Effector memory CD8-positive, alpha-beta T cell (primary cell): ENCODE measurements around the gene RBP3.

Source experiments
- ATAC-seq: fragments of 150-1000 bp; cut with Tn5 transposase; replicated peaks from 2 replicates; pipeline ENCODE4 v1.10.0; 2021; ENCODE audit warnings: mild to moderate bottlenecking, moderate library complexity
- DNase-seq, 3 experiments: peaks; one replicate each; pipeline ENCODE4 v3.0.0; 2021
- H3K27ac Mint-ChIP-seq, 2 donors: one replicate each; pipeline ENCODE4 v1.8.0; 2022; ENCODE audit warnings: mild to moderate bottlenecking in 2 of 2, mixed read lengths in 2 of 2, moderate library complexity in 2 of 2
- H3K27me3 Mint-ChIP-seq, 2 donors: one replicate each; pipeline ENCODE4 v1.8.0; 2022; ENCODE audit warnings: mixed read lengths in 2 of 2
- H3K36me3 Mint-ChIP-seq: one replicate; pipeline ENCODE4 v1.8.0; 2022; ENCODE audit warnings: mild to moderate bottlenecking, moderate library complexity, mixed read lengths; ENCODE audit not compliant: insufficient read depth
- H3K4me1 Mint-ChIP-seq, 2 donors: one replicate each; pipeline ENCODE4 v1.8.0; 2022; ENCODE audit warnings: low read depth in 2 of 2, mixed read lengths in 2 of 2
- H3K4me3 Mint-ChIP-seq, 2 donors: one replicate each; pipeline ENCODE4 v1.8.0; 2022; ENCODE audit warnings: mild to moderate bottlenecking in 2 of 2, mixed read lengths in 2 of 2, moderate library complexity in 2 of 2
- H3K9me3 Mint-ChIP-seq, 2 donors: one replicate each; pipeline ENCODE4 v1.8.0; 2022; ENCODE audit warnings: mixed read lengths in 2 of 2

RBP3 gene

GRCh38 chr10:47323087-47323486, 25.1 kb upstream of the RBP3 start:
- no peak for ATAC-seq
- H3K27ac Mint-ChIP-seq = no peak overlapping the region
- H3K4me3 Mint-ChIP-seq = no peak overlapping the region
- peaks cover 6 to 7% of the 10 kb centered on the region in 2 donors for H3K9me3 Mint-ChIP-seq
- no peaks in the 10 kb centered on the region for H3K36me3 Mint-ChIP-seq
- H3K27me3 Mint-ChIP-seq = peaks cover 14 to 28% of the 10 kb centered on the region in 2 donors
- no peak for DNase-seq
- H3K4me1 Mint-ChIP-seq = peaks cover 0 to 6% of the 10 kb centered on the region in 2 donors

- Mint-ChIP-seq H3K9me3 (peaks cover 11 to 14% of the 10 kb centered on the region in 2 donors), H3K36me3 (no peaks in the 10 kb centered on the region), H3K27ac (no peak overlapping the region)
Measured at GRCh38 chr10:47323636-47324296, 24.4 kb upstream of the RBP3 start.

GRCh38 chr10:47325303-47326291, 22.6 kb upstream of the RBP3 start:
- Mint-ChIP-seq H3K4me1 (peaks cover 0 to 10% of the 10 kb centered on the region in 2 donors), H3K36me3 (no peaks in the 10 kb centered on the region), H3K27me3 (peaks cover 14 to 27% of the 10 kb centered on the region in 2 donors), H3K9me3 (peaks cover 11 to 14% of the 10 kb centered on the region in 2 donors), H3K27ac (no peak overlapping the region), H3K4me3 (no peak overlapping the region)
- ATAC-seq = no peak
- no peak for DNase-seq

More at GRCh38 chr10:47323636-47324296, 24.4 kb upstream of the RBP3 start:
- peaks cover 0 to 10% of the 10 kb centered on the region in 2 donors for H3K4me1 Mint-ChIP-seq
- no peak for ATAC-seq
- no peak for DNase-seq
- H3K27me3 Mint-ChIP-seq = peaks cover 14 to 28% of the 10 kb centered on the region in 2 donors
- no peak overlapping the region for H3K4me3 Mint-ChIP-seq

- peaks cover 7 to 19% of the 10 kb centered on the region in 2 donors for H3K27me3 Mint-ChIP-seq
- no peak overlapping the region for H3K4me3 Mint-ChIP-seq
- DNase-seq (no peak), ATAC-seq (no peak)
- H3K27ac Mint-ChIP-seq = no peak overlapping the region
- peaks cover 11 to 14% of the 10 kb centered on the region in 2 donors for H3K9me3 Mint-ChIP-seq
- H3K4me1 Mint-ChIP-seq = peaks cover 0 to 10% of the 10 kb centered on the region in 2 donors
- H3K36me3 Mint-ChIP-seq = no peaks in the 10 kb centered on the region
Measured at GRCh38 chr10:47326306-47326926, 21.7 kb upstream of the RBP3 start.

GRCh38 chr10:47326927-47327330, 21.2 kb upstream of the RBP3 start:
- no peak for ATAC-seq
- DNase-seq = no peak
- Mint-ChIP-seq H3K9me3 (peaks cover 11 to 14% of the 10 kb centered on the region in 2 donors), H3K4me3 (no peak overlapping the region), H3K36me3 (no peaks in the 10 kb centered on the region), H3K27ac (no peak overlapping the region), H3K27me3 (peaks cover 2 to 14% of the 10 kb centered on the region in 2 donors), H3K4me1 (peaks cover 0 to 10% of the 10 kb centered on the region in 2 donors)

- no peak overlapping the region for H3K27ac Mint-ChIP-seq
- no peaks in the 10 kb centered on the region for H3K36me3 Mint-ChIP-seq
- peaks cover 11 to 14% of the 10 kb centered on the region in 2 donors for H3K9me3 Mint-ChIP-seq
- H3K4me1 Mint-ChIP-seq = peaks cover 0 to 10% of the 10 kb centered on the region in 2 donors
- H3K4me3 Mint-ChIP-seq = no peak overlapping the region
- ATAC-seq (no peak), DNase-seq (no peak)
- H3K27me3 Mint-ChIP-seq = peaks cover 11 to 19% of the 10 kb centered on the region in 2 donors
Measured at GRCh38 chr10:47329855-47330254, 18.3 kb upstream of the RBP3 start.

- ATAC-seq (no peak), DNase-seq (no peak)
- H3K9me3 Mint-ChIP-seq = peaks cover 11 to 14% of the 10 kb centered on the region in 2 donors
- peaks cover 15 to 21% of the 10 kb centered on the region in 2 donors for H3K27me3 Mint-ChIP-seq
- H3K4me3 Mint-ChIP-seq = no peak overlapping the region
- H3K27ac Mint-ChIP-seq = no peak overlapping the region
- no peaks in the 10 kb centered on the region for H3K36me3 Mint-ChIP-seq
- peaks cover 0 to 10% of the 10 kb centered on the region in 2 donors for H3K4me1 Mint-ChIP-seq
Measured at GRCh38 chr10:47330366-47330765, 17.8 kb upstream of the RBP3 start.

GRCh38 chr10:47330804-47331203, 17.4 kb upstream of the RBP3 start:
- Mint-ChIP-seq H3K27ac (no peak overlapping the region), H3K4me1 (peaks cover 0 to 10% of the 10 kb centered on the region in 2 donors), H3K4me3 (no peak overlapping the region), H3K27me3 (peaks cover 15 to 26% of the 10 kb centered on the region in 2 donors), H3K9me3 (peaks cover 11 to 14% of the 10 kb centered on the region in 2 donors), H3K36me3 (no peaks in the 10 kb centered on the region)
- no peak for DNase-seq
- ATAC-seq = no peak

GRCh38 chr10:47331491-47331890, 16.7 kb upstream of the RBP3 start:
- H3K9me3 Mint-ChIP-seq = peaks cover 11 to 14% of the 10 kb centered on the region in 2 donors
- H3K36me3 Mint-ChIP-seq = no peaks in the 10 kb centered on the region
- no peak overlapping the region for H3K27ac Mint-ChIP-seq
- ATAC-seq (no peak), DNase-seq (no peak)
- H3K4me1 Mint-ChIP-seq = peaks cover 0 to 10% of the 10 kb centered on the region in 2 donors
- peaks cover 15 to 32% of the 10 kb centered on the region in 2 donors for H3K27me3 Mint-ChIP-seq
- H3K4me3 Mint-ChIP-seq = no peak overlapping the region

- DNase-seq (no peak), ATAC-seq (no peak)
- Mint-ChIP-seq H3K4me3 (no peak overlapping the region), H3K36me3 (no peaks in the 10 kb centered on the region), H3K27ac (no peak overlapping the region), H3K27me3 (peaks cover 15 to 35% of the 10 kb centered on the region in 2 donors), H3K9me3 (peaks cover 11 to 14% of the 10 kb centered on the region in 2 donors), H3K4me1 (peaks cover 0 to 10% of the 10 kb centered on the region in 2 donors)
Measured at GRCh38 chr10:47331954-47332353, 16.2 kb upstream of the RBP3 start.

GRCh38 chr10:47332371-47332770, 15.8 kb upstream of the RBP3 start:
- peaks cover 15 to 35% of the 10 kb centered on the region in 2 donors for H3K27me3 Mint-ChIP-seq
- no peak overlapping the region for H3K4me3 Mint-ChIP-seq
- no peak for DNase-seq
- H3K36me3 Mint-ChIP-seq = no peaks in the 10 kb centered on the region
- ATAC-seq = no peak
- H3K4me1 Mint-ChIP-seq = peaks cover 0 to 10% of the 10 kb centered on the region in 2 donors
- H3K27ac Mint-ChIP-seq = no peak overlapping the region
- peaks cover 11 to 14% of the 10 kb centered on the region in 2 donors for H3K9me3 Mint-ChIP-seq

GRCh38 chr10:47332946-47333345, 15.2 kb upstream of the RBP3 start:
- H3K9me3 Mint-ChIP-seq = peaks cover 6 to 8% of the 10 kb centered on the region in 2 donors
- H3K4me3 Mint-ChIP-seq = no peak overlapping the region
- DNase-seq (no peak), ATAC-seq (no peak)
- H3K27ac Mint-ChIP-seq = no peak overlapping the region
- H3K27me3 Mint-ChIP-seq = peaks cover 15 to 35% of the 10 kb centered on the region in 2 donors
- peaks cover 0 to 5% of the 10 kb centered on the region in 2 donors for H3K4me1 Mint-ChIP-seq
- no peaks in the 10 kb centered on the region for H3K36me3 Mint-ChIP-seq

GRCh38 chr10:47333532-47333931, 14.6 kb upstream of the RBP3 start:
- H3K27ac Mint-ChIP-seq = no peak overlapping the region
- peaks cover 0 to under 1% of the 10 kb centered on the region in 2 donors for H3K4me1 Mint-ChIP-seq
- DNase-seq = no peak
- no peak for ATAC-seq
- peaks cover 15 to 35% of the 10 kb centered on the region in 2 donors for H3K27me3 Mint-ChIP-seq
- peaks cover under 1 to 2% of the 10 kb centered on the region in 2 donors for H3K9me3 Mint-ChIP-seq
- H3K36me3 Mint-ChIP-seq = no peaks in the 10 kb centered on the region
- H3K4me3 Mint-ChIP-seq = no peak overlapping the region
